Astrocyte of the cerebellum (primary cell): ENCODE results near the gene LRRK1.

Experiments
- DNase-seq: peaks from one replicate; pipeline ENCODE4 v3.0.0-alpha.2; 2011; ENCODE audit warnings: low read depth
- H3K4me3 ChIP-seq: 2 replicates; pipeline ENCODE4 v1.5.1; 2011; ENCODE audit warnings: mild to moderate bottlenecking, low read depth, low read length, moderate library complexity
- in situ Hi-C: cut with HindIII; loops from 2 replicates; pipeline ENCODE4 v1.10.0; 2017; ENCODE audit warnings: low sequenced_read_pairs
- TF ChIP-seq, protein P1 (sequence below): IDR thresholded peaks from 2 replicates; pipeline ENCODE4 v1.5.1; 2012; ENCODE audit warnings: low read length, low read depth, moderate library complexity, mild to moderate bottlenecking; ENCODE audit errors: missing control alignments

LRRK1 gene

DNA sequence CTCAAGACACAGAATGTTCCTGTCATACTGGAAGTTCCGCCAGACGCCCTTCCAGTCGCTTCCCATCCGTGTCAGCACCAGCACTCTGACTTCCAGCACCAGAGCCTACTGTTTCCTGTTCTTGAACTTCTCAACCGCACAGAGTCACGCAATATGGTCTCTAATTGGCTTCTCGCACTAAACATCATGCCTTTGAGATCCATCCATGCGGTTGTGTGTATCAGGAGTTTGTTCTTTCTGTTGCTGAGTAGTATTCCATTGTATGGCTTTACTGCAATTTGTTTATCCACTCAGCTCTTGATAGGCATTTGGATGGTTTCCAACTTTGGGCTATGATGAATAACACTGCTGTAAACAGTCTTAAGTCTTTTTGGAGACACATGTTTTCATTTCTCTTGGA lies 112.1 kb downstream of the LRRK1 start:
- in situ Hi-C loops: no loop called here
- TF ChIP-seq, protein P1, sequence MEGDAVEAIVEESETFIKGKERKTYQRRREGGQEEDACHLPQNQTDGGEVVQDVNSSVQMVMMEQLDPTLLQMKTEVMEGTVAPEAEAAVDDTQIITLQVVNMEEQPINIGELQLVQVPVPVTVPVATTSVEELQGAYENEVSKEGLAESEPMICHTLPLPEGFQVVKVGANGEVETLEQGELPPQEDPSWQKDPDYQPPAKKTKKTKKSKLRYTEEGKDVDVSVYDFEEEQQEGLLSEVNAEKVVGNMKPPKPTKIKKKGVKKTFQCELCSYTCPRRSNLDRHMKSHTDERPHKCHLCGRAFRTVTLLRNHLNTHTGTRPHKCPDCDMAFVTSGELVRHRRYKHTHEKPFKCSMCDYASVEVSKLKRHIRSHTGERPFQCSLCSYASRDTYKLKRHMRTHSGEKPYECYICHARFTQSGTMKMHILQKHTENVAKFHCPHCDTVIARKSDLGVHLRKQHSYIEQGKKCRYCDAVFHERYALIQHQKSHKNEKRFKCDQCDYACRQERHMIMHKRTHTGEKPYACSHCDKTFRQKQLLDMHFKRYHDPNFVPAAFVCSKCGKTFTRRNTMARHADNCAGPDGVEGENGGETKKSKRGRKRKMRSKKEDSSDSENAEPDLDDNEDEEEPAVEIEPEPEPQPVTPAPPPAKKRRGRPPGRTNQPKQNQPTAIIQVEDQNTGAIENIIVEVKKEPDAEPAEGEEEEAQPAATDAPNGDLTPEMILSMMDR: no peak
- no peak for DNase-seq
- H3K4me3 ChIP-seq: no peak overlapping the region

DNA sequence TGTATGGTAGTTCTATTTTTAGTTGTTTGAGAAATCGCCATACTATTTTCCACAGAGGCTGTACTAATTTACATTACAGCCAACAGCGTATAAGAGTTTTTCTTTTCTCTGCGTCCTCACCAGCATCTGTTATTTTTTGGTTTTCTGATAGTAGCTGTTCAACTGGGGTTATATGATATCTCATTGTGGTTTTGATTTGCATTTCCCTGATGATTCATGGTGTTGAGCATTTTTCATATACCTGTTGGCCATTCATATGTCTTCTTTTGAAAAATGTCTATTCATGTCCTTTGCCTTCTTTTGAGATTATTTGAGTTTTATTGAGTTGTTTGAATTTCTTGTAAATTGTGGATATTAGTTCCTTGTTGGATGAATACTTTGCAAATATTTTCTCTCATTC lies 114.6 kb downstream of the LRRK1 start:
- TF ChIP-seq, protein P1: no peak
- no peak overlapping the region for H3K4me3 ChIP-seq
- DNase-seq: no peak
- in situ Hi-C loops: no loop called here

DNA sequence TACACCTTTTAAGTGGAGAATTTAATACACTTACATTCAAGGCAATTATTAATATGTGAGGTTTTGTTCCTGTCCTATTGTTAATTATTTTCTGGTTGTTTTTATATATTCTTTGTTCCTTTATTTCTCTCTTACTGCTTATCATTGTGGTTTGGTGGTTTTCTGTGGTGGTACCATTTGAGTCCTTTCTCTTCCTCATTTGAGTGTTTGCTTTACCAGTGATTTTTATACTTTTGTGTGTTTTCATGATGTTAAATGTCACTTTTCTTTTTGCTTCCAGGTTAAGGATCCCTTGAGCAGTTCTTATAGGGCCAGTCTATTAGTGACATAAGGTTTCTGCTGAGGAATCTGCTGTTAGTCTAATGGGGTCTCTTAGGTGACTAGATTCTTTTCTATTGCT lies 116.5 kb downstream of the LRRK1 start:
- DNase-seq: no peak
- in situ Hi-C loops: no loop called here
- TF ChIP-seq, protein P1: no peak
- H3K4me3 ChIP-seq: no peak overlapping the region

DNA sequence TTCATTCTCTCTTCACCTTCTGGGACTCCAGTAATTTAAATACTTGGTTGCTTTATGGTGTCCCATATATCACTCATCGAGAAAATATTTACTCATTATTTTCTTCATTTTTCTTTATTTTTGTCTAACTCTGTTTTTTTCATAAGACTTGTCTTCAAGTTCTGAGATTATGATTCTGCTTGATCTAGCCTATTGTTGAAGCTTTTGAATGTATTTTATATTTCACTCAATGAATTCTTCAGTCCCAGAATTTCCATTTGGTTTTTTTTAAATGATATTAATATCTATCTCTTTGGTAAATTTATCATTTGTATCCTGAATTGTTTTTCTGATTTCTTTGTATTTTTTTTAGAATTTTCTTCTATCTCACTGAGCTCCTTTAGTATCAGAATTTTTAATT lies 117.0 kb downstream of the LRRK1 start:
- in situ Hi-C loops: no loop called here
- no peak overlapping the region for H3K4me3 ChIP-seq
- no peak for DNase-seq
- TF ChIP-seq, protein P1: no peak

DNA sequence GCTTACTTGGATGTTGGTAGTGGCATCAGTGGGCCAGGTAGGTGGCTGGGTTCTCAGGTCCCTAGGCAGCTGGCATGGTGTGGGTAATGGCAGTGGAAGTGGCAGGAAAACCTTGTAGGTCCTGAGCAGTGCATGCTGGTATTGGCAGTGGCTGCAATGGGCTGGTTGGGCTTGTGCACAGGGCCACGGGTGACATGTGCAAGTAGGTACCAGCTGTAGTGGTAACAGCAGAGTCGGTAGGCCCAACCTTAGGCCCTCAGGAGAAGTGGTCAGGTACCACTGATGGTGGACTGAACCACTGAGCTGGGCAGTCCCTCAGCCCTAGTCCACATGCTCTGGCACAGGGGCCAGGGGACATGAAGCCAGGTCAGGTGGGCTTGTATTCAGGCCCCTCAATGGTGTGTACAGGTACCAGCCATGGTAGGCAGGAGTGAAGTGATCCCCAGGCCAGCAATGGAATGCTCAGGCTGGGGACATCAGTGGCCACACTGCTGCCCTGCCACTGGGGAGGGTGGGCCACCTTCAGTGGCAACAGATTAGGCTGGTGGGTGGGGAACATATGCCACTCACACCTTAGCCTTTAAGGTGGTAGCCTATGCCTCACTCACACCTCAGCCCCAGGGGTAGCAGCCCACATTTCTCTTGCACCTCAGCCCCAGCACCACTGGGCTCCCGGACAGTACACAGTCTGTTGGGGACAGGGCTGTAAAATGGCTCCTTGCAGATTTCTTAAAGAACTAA lies 118.1 kb downstream of the LRRK1 start:
- TF ChIP-seq, protein P1: no peak
- in situ Hi-C loops: no loop called here
- H3K4me3 ChIP-seq: no peak overlapping the region
- no peak for DNase-seq

DNA sequence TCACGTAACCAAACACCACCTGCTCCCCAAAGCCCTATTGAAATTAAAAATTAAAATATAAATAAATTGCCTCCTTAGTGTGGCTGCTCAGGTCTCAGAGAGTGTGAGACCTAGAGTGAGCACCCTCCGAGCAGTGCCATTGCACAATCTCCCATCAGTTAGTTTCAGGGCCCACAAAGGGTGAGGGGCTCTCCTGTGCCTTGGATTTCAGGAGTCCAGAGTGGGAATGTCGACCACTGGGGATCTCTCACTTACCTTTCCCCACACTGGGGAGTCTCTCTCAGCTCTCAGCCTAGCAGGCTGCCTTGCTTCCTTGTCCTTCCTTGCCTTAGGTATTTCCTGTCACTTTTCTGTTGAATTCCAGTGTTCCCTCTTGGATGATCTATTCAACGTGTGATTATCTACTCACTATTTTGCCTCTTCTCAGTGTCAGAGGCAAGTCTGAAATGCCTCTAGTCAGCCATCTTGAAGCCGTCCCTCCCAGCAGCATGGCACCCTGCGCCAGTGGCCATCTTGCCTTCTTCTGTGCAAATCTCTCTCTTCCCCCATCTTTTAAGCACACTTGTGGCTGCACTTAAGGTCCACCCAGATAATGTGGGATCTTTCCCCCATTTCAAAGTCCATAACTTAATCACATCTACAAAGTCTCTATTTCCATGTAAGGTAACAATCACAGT lies 119.3 kb downstream of the LRRK1 start:
- no peak for DNase-seq
- H3K4me3 ChIP-seq: no peak overlapping the region
- in situ Hi-C loops: no loop called here
- TF ChIP-seq, protein P1: no peak
